ENCODE results near the gene CDK5RAP3.
A peak's percentile ranks its signal among the peaks of the same experiment; 100 is the strongest.

Gene CDK5RAP3

DNA sequence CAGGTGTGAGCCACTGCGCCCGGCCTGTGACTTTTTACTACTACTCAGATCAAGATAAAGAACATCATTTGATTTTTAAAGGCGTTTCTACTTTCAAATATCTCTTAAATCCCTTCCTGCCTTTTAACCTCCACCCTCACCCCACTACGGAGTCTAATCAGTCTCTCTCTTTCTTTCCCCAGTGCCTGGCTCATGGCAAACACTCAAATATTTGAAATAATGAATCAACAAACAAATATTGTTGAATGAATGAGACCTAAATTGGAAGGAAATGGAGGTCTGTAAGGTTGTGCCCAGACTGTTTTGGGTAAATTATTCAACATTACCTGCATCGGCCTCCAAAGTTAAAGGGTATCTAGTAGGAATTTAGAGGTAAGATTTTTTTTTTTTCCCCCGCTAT lies 52.0 kb downstream of the CDK5RAP3 start:
- Histone ChIP-seq H3K4me3 (ENCODE audit: low read length) (no peak overlapping the region), H3K27me3 (ENCODE audit: control insufficient read depth, insufficient read depth, low read length) (no peaks in the 10 kb centered on the region), H3K4me2 (ENCODE audit: low read length) (peak overlapping the region; percentile 97)

DNA sequence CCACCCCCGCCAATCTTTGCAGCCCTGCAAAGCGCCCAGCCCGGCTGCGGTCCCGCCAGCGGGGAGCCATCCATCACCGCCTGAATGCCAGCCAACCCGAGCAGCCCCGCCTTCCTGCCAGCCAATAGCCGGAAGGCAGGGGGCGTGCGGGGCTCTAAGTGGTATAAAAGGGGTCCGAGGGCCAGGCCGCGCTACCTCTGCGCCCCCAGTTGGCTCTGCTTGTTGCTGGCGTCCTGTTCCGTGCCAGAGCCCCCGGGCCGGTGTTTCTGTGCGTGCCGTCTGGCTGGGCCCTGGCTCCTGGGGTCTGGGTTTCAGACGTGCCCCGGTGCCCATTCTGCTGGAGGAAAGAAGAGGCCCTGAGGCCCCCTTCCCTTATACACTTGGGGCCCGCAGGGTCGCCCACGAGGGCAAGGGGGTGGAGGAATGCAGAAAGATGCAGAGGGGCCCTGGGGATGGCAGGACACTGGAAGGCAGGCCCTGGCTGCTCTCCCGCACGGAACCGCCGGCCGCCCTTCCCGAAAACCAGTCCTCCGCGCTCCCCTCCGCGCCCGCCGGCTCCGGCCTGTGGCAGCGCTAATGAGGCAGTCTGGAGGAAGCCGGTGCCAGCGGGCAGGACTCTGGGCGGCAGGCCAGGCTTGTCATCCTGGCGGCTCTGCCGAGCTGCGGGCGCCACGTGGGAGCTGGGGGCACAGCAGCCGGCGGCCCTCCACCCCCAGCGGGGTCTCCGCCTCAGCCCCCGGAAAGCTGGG lies 52.7 kb downstream of the CDK5RAP3 start:
- no peaks in the 10 kb centered on the region for H3K36me3 ChIP-seq (ENCODE audit: insufficient read depth, low read length)
- peak overlapping the region; percentile 86 for H3K9ac ChIP-seq (ENCODE audit: low read depth, low read length)
- H3K9me3 ChIP-seq (replicated peaks; ENCODE audit: low read length): no peaks in the 10 kb centered on the region
- H3K27me3 ChIP-seq (ENCODE audit: control insufficient read depth, insufficient read depth, low read length): no peaks in the 10 kb centered on the region
- peak overlapping the region; percentile 97 for H3K4me2 ChIP-seq (ENCODE audit: low read length)
- peak overlapping the region; percentile 73 for H3K4me3 ChIP-seq (ENCODE audit: low read length)
- H3K4me1 ChIP-seq (ENCODE audit: control insufficient read depth, insufficient read depth, low read length): peaks cover 40% of the 10 kb centered on the region

More for the DNA sequence above, 52.0 kb downstream of the CDK5RAP3 start:
- Histone ChIP-seq H3K36me3 (ENCODE audit: insufficient read depth, low read length) (no peaks in the 10 kb centered on the region), H3K4me1 (ENCODE audit: control insufficient read depth, insufficient read depth, low read length) (peaks cover 40% of the 10 kb centered on the region), H3K9me3 (replicated peaks; ENCODE audit: low read length) (no peaks in the 10 kb centered on the region), H3K9ac (ENCODE audit: low read depth, low read length) (no peak overlapping the region)

DNA sequence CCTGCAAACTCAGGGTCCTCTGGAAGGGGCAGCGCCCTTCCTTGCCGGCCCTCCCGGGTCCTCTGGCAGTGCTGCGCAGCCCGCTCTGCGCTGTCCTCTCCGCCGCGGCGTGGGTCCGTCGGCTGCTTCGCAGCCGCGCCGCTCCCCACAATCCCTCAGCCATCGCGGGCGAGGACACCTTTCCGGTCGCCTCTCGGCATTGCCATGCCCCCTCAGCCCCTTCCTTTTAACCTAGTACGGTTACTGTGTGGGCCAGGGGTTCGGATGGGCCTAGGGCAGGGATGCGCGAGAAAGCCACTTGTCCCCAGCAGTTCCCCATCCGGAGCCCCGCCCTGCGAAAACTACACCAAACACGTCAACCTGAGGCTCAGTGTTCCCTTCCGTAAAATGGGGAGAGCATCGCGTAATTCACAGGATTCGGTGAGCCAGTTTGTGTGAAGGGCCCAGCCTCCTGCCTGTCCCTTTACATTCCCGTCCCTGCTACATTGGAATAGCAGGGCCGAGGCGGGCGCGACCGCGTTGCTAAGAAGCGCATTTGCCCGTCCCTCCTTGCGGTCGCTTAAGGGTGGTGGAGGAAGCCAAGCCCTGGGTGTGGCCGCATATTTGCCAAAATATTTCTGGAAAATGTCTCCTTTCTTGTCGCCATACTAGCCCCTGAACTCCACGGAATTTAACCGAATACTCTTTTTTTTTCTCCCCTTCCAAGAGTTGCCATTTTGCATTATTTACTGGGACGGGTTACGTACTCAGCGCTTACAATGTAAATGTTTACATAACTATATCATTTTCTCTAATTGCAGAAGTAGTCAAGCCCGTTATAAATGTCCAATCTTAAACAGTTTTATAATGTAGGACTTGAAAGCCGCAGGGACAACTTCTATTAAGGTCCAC lies 53.5 kb downstream of the CDK5RAP3 start:
- Histone ChIP-seq H3K4me3 (ENCODE audit: low read length) (peak overlapping the region; percentile 73), H3K4me2 (ENCODE audit: low read length) (peak overlapping the region; percentile 97), H3K9me3 (replicated peaks; ENCODE audit: low read length) (no peaks in the 10 kb centered on the region), H3K9ac (ENCODE audit: low read depth, low read length) (peak overlapping the region; percentile 86), H3K36me3 (ENCODE audit: insufficient read depth, low read length) (no peaks in the 10 kb centered on the region), H3K27me3 (ENCODE audit: control insufficient read depth, insufficient read depth, low read length) (no peaks in the 10 kb centered on the region), H3K4me1 (ENCODE audit: control insufficient read depth, insufficient read depth, low read length) (peaks cover 40% of the 10 kb centered on the region)

DNA sequence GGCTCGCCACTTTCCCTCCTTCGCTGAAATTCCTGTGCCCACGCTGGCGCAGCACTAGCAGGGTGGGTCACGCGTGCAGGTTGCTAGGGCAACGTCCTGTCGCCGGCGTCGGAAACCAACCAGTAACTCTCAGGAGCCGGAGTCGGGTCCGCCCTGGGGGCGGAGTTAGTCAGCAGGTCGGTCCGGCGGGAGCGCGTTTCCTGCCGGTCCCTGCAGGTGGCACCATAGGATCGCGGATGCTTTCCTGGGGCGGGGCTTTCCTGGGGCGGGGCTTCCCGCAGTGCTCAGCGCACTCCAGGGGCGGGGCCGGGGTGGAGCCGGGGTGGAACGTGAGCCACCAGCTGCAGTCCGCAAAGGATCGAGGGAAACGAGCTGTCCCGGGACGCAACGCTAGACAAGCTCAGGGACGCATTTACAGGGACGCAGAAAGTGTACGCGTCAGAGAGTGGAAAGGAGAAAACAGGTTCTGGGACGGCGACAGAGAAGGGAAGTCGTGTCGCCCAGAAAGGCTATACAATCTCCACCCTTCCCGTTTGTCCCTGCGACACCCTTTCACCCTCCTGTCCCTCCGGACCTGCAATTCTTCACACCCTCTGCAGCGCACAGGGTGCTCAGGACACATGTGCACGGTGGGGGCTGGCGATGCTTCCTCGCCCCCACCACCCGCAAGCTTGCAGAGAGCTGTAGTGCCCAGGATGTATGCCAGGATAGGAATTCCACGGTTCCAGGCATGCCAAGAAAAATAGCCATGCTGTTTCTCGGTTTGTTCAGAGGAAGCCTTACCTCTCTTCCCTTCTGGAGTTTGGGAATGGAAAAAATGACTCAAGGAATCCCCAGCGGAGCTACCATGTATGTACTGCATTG lies 54.4 kb downstream of the CDK5RAP3 start:
- Histone ChIP-seq H3K4me3 (ENCODE audit: low read length) (peak overlapping the region; percentile 73), H3K27me3 (ENCODE audit: control insufficient read depth, insufficient read depth, low read length) (no peaks in the 10 kb centered on the region), H3K9me3 (replicated peaks; ENCODE audit: low read length) (no peaks in the 10 kb centered on the region), H3K4me1 (ENCODE audit: control insufficient read depth, insufficient read depth, low read length) (peaks cover 41% of the 10 kb centered on the region), H3K36me3 (ENCODE audit: insufficient read depth, low read length) (no peaks in the 10 kb centered on the region), H3K9ac (ENCODE audit: low read depth, low read length) (peak overlapping the region; percentile 86), H3K4me2 (ENCODE audit: low read length) (peak overlapping the region; percentile 97)

DNA sequence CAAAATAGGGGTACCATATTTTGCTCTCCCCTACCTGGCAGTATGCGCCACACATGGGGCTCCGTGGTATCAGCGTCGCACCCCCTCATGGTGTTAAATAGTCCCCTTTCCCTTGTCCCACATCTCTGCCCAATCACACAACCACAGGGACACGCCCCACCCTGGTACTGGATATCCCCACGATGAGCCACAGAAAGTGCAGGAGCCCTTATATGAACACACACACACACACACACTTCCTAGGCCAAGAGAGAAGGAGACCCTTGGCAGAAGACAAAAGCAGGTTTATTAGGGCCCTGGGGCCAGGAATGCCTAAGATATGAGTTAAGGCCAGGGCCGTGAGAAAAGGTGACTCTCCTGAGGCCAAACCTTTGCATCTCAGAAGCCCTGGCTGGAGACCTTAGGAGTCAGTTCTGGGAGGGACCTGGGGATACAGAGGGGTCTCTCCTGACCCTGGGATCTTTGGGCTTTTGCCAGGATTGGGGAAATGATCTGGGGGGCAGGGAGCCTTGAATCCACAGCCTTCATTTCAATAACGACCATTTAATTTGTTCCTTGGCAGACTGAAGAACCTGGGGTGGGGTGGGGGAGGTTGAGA lies 55.1 kb downstream of the CDK5RAP3 start:
- H3K4me3 ChIP-seq (ENCODE audit: low read length): peak overlapping the region; percentile 73
- H3K27me3 ChIP-seq (ENCODE audit: control insufficient read depth, insufficient read depth, low read length): no peaks in the 10 kb centered on the region
- peak overlapping the region; percentile 93 for H3K4me2 ChIP-seq (ENCODE audit: low read length)
- H3K36me3 ChIP-seq (ENCODE audit: insufficient read depth, low read length): no peaks in the 10 kb centered on the region
- H3K9ac ChIP-seq (ENCODE audit: low read depth, low read length): peak overlapping the region; percentile 22
- peaks cover 47% of the 10 kb centered on the region for H3K4me1 ChIP-seq (ENCODE audit: control insufficient read depth, insufficient read depth, low read length)
- no peaks in the 10 kb centered on the region for H3K9me3 ChIP-seq (replicated peaks; ENCODE audit: low read length)

DNA sequence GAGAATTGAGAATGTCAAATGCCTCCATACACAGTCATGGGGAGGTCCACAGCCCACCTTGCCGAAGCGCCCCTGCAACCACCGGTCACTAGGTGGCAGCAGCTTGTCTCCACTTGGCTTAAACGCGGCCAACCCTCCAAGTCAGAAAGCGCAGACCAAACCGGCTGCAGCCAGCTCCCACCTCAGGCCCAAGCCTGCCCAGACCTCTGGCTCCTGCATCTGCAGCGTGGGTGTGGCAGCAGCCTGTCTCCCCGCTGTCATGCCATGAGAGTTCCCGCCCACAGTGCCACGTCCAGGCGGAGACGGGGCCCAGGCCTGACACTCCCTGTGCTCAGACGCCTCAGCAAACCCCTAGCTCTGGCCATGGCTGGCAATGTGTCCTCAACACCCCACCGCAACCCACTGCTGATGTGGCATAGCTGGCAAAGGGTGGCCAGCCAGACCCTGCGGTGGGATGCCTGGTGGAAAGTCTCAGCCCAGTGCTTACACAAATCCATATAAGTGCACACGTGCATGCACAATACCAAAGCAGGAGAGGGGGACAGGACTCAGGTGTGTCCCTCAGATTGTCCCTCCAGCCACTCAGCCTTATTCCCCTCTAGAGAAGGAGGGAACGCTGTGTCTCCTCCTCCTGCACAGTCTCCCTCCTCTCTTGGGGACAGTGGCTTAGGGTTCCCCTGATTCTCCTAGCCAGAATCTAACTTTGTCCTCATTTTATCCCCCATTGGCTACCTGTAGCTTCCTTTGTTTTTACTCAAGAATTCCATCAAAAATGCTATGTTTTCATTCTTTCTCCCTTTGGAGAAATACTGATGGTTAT lies 55.8 kb downstream of the CDK5RAP3 start:
- Histone ChIP-seq H3K4me1 (ENCODE audit: control insufficient read depth, insufficient read depth, low read length) (peaks cover 47% of the 10 kb centered on the region), H3K9me3 (replicated peaks; ENCODE audit: low read length) (no peaks in the 10 kb centered on the region), H3K27me3 (ENCODE audit: control insufficient read depth, insufficient read depth, low read length) (no peaks in the 10 kb centered on the region), H3K36me3 (ENCODE audit: insufficient read depth, low read length) (no peaks in the 10 kb centered on the region), H3K4me3 (ENCODE audit: low read length) (no peak overlapping the region), H3K4me2 (ENCODE audit: low read length) (peak overlapping the region; percentile 93), H3K9ac (ENCODE audit: low read depth, low read length) (peak overlapping the region; percentile 66)

DNA sequence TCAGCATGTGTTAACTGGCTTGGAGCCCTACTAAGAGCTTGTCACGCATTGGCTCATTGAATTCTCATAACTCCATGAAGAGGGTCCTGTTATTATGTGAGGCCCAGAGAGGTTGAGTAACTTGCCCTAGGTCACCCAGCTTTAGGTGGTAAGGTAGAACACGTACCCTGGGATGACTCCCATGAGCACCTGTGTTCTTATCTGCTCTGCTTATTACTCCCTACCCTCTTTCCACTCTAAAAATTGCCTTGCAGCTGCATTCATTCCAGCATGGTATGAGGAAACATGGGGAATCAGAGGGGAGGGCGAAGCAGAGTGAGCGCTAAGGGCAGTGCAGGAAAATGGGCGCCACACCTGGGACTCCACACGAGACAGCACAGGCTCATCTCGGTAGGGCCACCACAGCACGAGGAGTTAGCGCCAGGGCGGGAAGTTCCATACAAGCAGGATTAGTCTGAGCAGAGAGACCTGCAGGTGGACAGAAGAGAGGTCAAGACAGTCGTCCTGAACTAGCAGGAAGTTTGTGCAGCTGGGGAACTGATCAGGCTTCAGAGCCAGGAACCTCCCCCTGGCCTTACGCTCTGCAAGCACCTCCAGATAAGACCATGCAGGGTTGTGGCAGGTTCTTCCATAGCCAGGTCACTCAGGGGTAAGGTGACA lies 56.5 kb downstream of the CDK5RAP3 start:
- Histone ChIP-seq H3K9ac (ENCODE audit: low read depth, low read length) (peak overlapping the region; percentile 66), H3K4me1 (ENCODE audit: control insufficient read depth, insufficient read depth, low read length) (peaks cover 47% of the 10 kb centered on the region), H3K36me3 (ENCODE audit: insufficient read depth, low read length) (peaks cover 2% of the 10 kb centered on the region), H3K4me3 (ENCODE audit: low read length) (no peak overlapping the region), H3K9me3 (replicated peaks; ENCODE audit: low read length) (no peaks in the 10 kb centered on the region), H3K27me3 (ENCODE audit: control insufficient read depth, insufficient read depth, low read length) (no peaks in the 10 kb centered on the region), H3K4me2 (ENCODE audit: low read length) (no peak overlapping the region)

DNA sequence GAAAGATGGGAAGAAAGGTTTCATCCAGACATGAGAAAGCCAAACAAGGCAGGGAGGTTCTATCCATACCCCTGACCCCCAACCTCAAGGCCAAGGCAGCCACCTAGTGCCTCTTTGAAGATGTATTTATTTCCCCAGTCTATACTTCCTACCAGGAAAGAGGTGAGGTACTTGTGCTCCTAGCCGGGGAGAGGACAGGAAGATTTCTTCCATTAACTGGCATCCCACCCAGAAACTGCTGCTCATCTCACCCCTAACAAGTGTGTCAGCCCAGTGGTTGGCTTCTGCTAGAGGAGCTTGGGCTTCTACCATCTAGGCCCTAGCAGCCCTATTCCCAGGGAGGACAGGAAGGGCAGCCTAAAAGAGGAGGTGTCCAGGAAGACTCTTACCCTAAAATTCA lies 57.8 kb downstream of the CDK5RAP3 start:
- Histone ChIP-seq H3K27me3 (ENCODE audit: control insufficient read depth, insufficient read depth, low read length) (no peaks in the 10 kb centered on the region), H3K4me1 (ENCODE audit: control insufficient read depth, insufficient read depth, low read length) (peaks cover 37% of the 10 kb centered on the region)

DNA sequence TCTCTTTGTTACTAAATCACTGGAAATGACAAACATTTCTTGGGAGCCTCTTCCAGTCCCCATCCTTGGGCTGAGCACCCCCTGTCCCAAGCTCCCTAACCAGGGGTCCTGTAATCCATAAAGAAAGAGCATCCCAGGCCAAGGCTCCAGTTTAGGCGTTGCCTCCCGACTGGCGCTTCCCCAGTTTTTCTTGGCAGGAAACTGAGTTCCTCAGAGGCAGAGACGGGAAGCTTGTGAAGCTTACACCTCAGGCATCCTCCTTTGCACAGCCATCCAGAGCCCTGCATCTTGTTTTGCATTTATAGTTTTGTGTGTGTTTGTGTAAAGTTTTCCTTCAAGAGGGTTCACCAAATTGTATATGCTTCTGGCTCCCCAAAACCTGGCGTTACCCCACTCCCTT lies 59.6 kb downstream of the CDK5RAP3 start:
- Histone ChIP-seq H3K27me3 (ENCODE audit: control insufficient read depth, insufficient read depth, low read length) (no peaks in the 10 kb centered on the region), H3K4me1 (ENCODE audit: control insufficient read depth, insufficient read depth, low read length) (peaks cover 23% of the 10 kb centered on the region), H3K4me2 (ENCODE audit: low read length) (no peak overlapping the region), H3K36me3 (ENCODE audit: insufficient read depth, low read length) (peaks cover 11% of the 10 kb centered on the region), H3K4me3 (ENCODE audit: low read length) (no peak overlapping the region), H3K9ac (ENCODE audit: low read depth, low read length) (no peak overlapping the region), H3K9me3 (replicated peaks; ENCODE audit: low read length) (no peaks in the 10 kb centered on the region)

More for the DNA sequence above, 57.8 kb downstream of the CDK5RAP3 start:
- Histone ChIP-seq H3K4me3 (ENCODE audit: low read length) (no peak overlapping the region), H3K9ac (ENCODE audit: low read depth, low read length) (no peak overlapping the region), H3K9me3 (replicated peaks; ENCODE audit: low read length) (no peaks in the 10 kb centered on the region), H3K36me3 (ENCODE audit: insufficient read depth, low read length) (peaks cover 9% of the 10 kb centered on the region), H3K4me2 (ENCODE audit: low read length) (no peak overlapping the region)

Measured in skeletal muscle satellite cell (primary cell).